ENCODE results near the gene CCL22.
"Not testable (repeated sequence)": the region's sequence is repeated elsewhere in the genome, so short reads cannot be mapped to it uniquely, and the experiment has no call there.

The CCL22 gene

DNA sequence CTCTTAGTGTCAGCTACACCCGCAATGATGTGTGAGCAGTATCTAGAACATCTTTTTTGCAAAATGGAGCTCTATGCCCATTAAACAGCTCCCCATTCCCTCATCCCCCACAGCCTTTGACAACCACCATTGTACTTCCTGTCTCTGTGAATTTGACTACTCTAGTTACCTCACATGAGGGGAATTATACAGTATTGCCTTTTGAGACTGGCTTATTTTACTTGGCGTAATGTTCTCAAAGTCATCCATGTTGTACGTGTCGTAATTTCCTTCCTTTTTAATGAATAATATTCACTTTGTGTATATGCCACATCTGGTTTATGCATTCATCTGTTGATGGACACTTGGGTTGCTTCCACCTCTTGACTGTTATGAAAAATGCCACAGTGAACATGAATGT, 23.2 kb upstream of the CCL22 start:
- TF ChIP-seq, protein P1, sequence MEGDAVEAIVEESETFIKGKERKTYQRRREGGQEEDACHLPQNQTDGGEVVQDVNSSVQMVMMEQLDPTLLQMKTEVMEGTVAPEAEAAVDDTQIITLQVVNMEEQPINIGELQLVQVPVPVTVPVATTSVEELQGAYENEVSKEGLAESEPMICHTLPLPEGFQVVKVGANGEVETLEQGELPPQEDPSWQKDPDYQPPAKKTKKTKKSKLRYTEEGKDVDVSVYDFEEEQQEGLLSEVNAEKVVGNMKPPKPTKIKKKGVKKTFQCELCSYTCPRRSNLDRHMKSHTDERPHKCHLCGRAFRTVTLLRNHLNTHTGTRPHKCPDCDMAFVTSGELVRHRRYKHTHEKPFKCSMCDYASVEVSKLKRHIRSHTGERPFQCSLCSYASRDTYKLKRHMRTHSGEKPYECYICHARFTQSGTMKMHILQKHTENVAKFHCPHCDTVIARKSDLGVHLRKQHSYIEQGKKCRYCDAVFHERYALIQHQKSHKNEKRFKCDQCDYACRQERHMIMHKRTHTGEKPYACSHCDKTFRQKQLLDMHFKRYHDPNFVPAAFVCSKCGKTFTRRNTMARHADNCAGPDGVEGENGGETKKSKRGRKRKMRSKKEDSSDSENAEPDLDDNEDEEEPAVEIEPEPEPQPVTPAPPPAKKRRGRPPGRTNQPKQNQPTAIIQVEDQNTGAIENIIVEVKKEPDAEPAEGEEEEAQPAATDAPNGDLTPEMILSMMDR (IDR thresholded peaks at IDR 0.05; ENCODE audit: low read depth, low read length) = no peak
- no peak for DNase-seq (ENCODE audit: extremely low read depth, low read depth)

DNA sequence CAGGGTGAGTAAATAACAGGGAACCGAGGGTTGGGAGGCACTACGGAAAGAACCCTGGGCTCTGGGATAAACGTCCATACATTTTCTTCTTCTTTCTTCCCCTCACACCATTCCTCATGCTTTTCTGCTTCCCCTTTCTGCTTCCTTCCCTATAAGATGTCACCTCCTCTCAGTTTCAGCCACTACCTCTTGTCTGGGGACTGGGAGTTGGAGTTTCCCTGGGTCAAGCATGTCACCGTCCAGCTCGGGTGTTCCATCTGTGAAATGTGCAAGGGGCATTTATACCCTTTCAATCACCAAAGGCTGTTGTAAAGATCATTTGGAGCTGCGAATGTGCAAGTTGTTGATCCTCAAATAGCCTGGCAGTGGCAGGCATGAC, 17.5 kb upstream of the CCL22 start:
- DNase-seq (ENCODE audit: extremely low read depth, low read depth) = no peak
- TF ChIP-seq, protein P1 (IDR thresholded peaks at IDR 0.05; ENCODE audit: low read depth, low read length) = no peak

DNA sequence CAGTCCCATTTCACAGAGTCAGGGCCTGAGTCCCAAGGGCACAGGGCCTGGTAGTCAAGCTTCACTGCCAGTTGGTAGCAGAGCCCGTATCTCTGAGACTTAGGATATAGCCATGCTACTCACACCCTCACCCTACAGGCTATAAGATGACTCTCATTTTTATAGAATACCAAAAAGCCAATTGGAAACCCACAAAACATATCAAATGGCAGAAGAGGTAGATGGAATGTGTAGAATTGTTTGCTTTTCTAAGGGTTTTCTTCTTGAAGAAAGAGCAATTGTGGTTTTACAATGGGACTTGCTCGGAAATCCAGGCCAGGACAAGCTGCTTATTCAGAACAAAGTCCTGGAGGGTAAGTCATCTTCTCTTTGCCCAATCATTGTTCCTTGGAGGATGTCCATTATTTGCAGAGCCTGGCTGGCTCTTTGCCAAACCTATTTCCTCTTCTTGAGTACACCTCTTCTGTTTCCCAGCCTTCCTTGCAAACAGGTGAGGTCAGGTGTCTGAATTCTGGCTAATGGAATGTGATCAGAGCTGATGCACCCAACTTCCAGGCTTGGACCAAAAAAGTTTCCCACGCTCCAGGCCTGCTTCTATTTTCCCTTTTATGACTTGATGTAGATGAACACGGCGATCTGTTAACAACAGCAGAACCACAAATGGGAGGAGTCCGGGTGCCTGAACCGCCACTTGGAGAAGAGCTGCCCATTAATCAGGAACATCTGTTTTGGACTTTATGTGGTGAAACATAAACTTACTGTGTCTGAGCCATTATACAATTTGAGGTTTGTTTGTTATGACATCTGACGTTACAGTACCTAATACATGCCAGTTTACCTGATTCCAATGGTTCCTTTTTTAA, 16.9 kb upstream of the CCL22 start:
- DNase-seq (ENCODE audit: extremely low read depth, low read depth) = peak; percentile 75
- TF ChIP-seq, protein P1 (IDR thresholded peaks at IDR 0.05; ENCODE audit: low read depth, low read length) = no peak

DNA sequence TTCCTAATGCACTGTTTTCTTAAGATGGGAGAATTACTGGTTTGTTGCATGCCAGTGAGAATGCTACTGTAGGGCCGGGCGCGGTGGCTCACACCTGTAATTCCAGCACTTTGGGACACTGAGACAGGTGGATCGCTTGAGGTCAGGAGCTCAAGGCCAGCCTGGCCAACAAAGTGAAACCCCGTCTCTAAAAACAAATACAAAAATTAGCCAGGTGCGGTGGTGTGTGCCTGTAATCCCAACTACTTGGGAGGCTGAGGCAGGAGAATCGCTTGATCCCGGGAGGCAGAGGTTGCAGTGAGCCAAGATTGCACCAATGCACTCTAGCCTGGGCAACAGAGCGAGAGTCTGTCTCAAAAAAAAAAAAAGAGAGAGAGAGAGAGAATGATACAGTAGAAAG, 16.0 kb upstream of the CCL22 start:
- not testable (repeated sequence) for DNase-seq (ENCODE audit: extremely low read depth, low read depth)

DNA sequence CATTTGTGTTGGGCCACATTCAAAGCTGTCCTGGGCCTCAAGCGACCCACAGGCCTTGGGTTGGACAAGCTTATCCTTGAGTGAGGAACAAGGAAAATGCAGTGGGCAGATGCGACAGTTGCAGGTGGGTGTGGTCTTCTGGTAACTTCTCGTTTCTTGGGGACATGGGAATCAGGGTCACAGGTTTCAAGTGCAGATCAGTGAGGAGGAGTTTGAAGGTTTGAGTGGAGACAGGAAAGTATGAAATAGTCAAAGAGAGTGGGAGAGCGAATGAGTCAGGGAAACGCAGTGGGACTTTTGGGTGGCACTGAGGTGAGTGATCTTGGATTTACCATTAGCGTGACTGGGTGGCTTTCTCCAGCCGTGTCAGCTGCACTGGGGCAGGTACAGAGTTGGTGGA, 15.4 kb upstream of the CCL22 start:
- TF ChIP-seq, protein P1 (IDR thresholded peaks at IDR 0.05; ENCODE audit: low read depth, low read length) = no peak
- DNase-seq (ENCODE audit: extremely low read depth, low read depth) = no peak

DNA sequence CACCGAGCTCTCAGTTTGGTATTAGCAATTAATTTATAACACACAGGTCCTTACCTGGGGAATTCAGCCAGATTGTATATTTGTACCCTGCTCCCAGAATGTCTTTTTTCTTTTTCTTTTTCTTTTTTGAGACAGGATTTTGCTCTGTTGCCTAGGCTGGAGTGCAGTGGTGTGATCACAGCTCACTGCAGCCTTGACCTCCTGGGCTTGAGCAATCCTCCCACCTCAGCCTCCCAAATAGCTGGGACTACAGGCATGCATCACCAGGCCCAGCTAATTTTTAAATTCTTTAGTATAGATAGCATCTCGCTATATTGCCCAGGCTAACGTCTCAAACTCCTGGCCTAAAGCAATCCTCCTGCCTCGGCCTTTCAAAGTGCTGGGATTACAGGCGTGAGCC, 14.5 kb upstream of the CCL22 start:
- not testable (repeated sequence) for DNase-seq (ENCODE audit: extremely low read depth, low read depth)

DNA sequence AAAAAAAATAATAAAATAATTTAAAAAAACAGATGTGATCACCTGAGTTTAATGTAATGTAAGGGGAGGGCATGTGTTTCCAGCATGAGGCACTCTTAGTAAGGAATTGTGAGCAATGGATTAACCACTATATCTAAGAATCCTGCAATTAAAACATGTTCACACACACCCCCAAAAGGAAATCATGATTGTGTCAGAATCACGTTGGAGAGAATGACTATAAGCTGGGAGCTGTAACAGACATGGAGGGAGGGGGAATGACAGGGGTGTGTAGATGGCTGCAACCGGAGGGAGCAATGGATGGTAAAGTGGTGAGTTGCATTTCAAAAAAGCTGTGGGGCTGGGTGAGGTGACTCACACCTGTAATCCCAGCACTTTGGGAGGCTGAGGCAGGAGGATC, 13.6 kb upstream of the CCL22 start:
- no peak for DNase-seq (ENCODE audit: extremely low read depth, low read depth)

DNA sequence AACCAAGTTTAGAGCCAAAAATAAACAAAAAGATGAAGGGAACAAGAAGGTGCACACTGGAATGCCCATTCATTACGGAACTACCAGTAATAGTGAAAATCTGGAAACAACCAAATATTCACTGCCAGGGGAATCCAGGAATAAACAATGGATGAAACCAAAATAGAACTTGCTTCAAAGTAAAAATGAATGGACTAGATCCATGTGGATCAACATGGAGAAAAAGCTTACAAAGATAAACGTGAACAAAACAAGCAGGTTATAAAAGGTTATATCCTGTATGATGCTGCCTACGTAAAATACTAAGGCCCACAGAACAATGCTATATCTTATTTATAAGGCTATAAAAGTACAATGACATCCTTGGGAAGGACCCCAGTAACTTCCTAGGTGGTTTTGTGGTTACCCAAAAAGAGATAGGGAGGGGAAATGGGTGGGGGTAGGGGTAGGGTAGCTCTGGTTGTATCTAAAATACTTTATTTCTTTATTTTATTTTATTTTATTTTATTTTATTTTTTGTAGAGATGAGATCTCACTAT, 12.8 kb upstream of the CCL22 start:
- DNase-seq (ENCODE audit: extremely low read depth, low read depth) = no peak
- TF ChIP-seq, protein P1 (IDR thresholded peaks at IDR 0.05; ENCODE audit: low read depth, low read length) = no peak

More for the DNA sequence above, 13.6 kb upstream of the CCL22 start:
- TF ChIP-seq, protein P1 (IDR thresholded peaks at IDR 0.05; ENCODE audit: low read depth, low read length) = no peak

All from AG09319 (cell line).